Neural cell (in vitro differentiated cells): ENCODE measurements around the gene METTL15.

Experiments
- EP300 ChIP-seq: fragments of 450-650 bp; conservative IDR thresholded peaks from 2 replicates; pipeline ENCODE4 v1.6.1; 2014; ENCODE audit warnings: antibody characterized with exemption, mild to moderate bottlenecking, moderate library complexity; ENCODE audit not compliant: poor library complexity, severe bottlenecking
- EZH2 ChIP-seq: fragments of 200-600, 300-800 bp; shearing (Covaris generic), sonication (generic); IDR thresholded peaks from 2 replicates; pipeline ENCODE4 v1.6.1; 2014; ENCODE audit warnings: antibody characterized with exemption, low read length, borderline replicate concordance, mild to moderate bottlenecking; ENCODE audit not compliant: insufficient read depth, poor library complexity, severe bottlenecking
- POLR2AphosphoS5 ChIP-seq: IDR thresholded peaks from 2 replicates; pipeline ENCODE4 v1.6.1; 2012
- SMC3 ChIP-seq: fragments of 450-650 bp; conservative IDR thresholded peaks from 2 replicates; pipeline ENCODE4 v1.6.1; 2014; ENCODE audit warnings: antibody characterized with exemption, mild to moderate bottlenecking, moderate library complexity; ENCODE audit not compliant: poor library complexity
- TF ChIP-seq, protein P1 (sequence below): fragments of 450-650 bp; IDR thresholded peaks from 2 replicates; pipeline ENCODE4 v1.5.1; 2014; ENCODE audit warnings: antibody characterized with exemption, mild to moderate bottlenecking, moderate library complexity; ENCODE audit not compliant: poor library complexity, severe bottlenecking
- TF ChIP-seq, protein P2 (sequence below): IDR thresholded peaks from 2 replicates; pipeline ENCODE4 v1.6.1; 2012; ENCODE audit warnings: borderline replicate concordance

DNA sequence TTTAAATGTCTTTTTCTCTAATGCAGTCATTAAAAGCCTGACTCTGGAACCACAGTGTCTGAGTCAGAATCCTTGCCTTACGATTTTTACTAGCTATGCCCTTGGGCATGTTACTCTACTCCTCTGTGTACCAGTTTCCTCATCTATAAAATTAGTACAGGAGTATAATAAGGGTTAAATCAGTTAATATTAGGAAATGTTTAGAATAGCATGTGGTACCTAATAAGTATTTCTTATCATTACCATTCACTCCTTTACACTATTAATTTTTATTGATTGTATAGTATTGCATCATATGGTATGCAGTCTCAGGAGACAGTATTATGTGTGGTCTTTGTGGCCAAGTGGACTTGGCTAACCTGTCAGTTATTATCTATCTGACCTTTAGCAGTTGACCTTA is 68.2 kb downstream of the METTL15 start:
- TF ChIP-seq, protein P1, sequence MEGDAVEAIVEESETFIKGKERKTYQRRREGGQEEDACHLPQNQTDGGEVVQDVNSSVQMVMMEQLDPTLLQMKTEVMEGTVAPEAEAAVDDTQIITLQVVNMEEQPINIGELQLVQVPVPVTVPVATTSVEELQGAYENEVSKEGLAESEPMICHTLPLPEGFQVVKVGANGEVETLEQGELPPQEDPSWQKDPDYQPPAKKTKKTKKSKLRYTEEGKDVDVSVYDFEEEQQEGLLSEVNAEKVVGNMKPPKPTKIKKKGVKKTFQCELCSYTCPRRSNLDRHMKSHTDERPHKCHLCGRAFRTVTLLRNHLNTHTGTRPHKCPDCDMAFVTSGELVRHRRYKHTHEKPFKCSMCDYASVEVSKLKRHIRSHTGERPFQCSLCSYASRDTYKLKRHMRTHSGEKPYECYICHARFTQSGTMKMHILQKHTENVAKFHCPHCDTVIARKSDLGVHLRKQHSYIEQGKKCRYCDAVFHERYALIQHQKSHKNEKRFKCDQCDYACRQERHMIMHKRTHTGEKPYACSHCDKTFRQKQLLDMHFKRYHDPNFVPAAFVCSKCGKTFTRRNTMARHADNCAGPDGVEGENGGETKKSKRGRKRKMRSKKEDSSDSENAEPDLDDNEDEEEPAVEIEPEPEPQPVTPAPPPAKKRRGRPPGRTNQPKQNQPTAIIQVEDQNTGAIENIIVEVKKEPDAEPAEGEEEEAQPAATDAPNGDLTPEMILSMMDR, result no peak
- TF ChIP-seq SMC3, result no peak
- no peak for TF ChIP-seq EZH2
- no peak for TF ChIP-seq POLR2AphosphoS5
- no peak for TF ChIP-seq EP300
- TF ChIP-seq, protein P2, sequence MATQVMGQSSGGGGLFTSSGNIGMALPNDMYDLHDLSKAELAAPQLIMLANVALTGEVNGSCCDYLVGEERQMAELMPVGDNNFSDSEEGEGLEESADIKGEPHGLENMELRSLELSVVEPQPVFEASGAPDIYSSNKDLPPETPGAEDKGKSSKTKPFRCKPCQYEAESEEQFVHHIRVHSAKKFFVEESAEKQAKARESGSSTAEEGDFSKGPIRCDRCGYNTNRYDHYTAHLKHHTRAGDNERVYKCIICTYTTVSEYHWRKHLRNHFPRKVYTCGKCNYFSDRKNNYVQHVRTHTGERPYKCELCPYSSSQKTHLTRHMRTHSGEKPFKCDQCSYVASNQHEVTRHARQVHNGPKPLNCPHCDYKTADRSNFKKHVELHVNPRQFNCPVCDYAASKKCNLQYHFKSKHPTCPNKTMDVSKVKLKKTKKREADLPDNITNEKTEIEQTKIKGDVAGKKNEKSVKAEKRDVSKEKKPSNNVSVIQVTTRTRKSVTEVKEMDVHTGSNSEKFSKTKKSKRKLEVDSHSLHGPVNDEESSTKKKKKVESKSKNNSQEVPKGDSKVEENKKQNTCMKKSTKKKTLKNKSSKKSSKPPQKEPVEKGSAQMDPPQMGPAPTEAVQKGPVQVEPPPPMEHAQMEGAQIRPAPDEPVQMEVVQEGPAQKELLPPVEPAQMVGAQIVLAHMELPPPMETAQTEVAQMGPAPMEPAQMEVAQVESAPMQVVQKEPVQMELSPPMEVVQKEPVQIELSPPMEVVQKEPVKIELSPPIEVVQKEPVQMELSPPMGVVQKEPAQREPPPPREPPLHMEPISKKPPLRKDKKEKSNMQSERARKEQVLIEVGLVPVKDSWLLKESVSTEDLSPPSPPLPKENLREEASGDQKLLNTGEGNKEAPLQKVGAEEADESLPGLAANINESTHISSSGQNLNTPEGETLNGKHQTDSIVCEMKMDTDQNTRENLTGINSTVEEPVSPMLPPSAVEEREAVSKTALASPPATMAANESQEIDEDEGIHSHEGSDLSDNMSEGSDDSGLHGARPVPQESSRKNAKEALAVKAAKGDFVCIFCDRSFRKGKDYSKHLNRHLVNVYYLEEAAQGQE, result no peak
